Testis (tissue), 2 donors: Measurements from ENCODE around the gene GALNT18.

Source experiments
- CTCF ChIP-seq, 3 experiments: fragments of 450-650 bp in 2 of 3; fragments of 200-600 bp in 1 of 3; sonication (generic) in 1 of 3; IDR thresholded peaks; one replicate each; pipeline ENCODE4 v1.5.1; 2016 to 2019; ENCODE audit warnings: antibody characterized with exemption in 3 of 3, mild to moderate bottlenecking in 2 of 3, moderate library complexity in 1 of 3
- POLR2A ChIP-seq: fragments of 450-650 bp; IDR thresholded peaks from one replicate; pipeline ENCODE4 v1.6.1; 2017; ENCODE audit warnings: antibody characterized with exemption, mild to moderate bottlenecking, moderate library complexity

- TF ChIP-seq CTCF (IDR thresholded peaks at IDR 0.05) (no peak), POLR2A (no peak)
Measured at GRCh38 chr11:11427542-11427941, 194.3 kb downstream of the GALNT18 start.
